Measurements from ENCODE around the gene MYO9A.
"Not testable (repeated sequence)": the region's sequence is repeated elsewhere in the genome, so short reads cannot be mapped to it uniquely, and the experiment has no call there.

Gene MYO9A

GRCh38 chr15:71858232-71858631, 259.7 kb downstream of the MYO9A start:
- not testable (repeated sequence) for DNase-seq (ENCODE audit: low read depth)

- DNase-seq (ENCODE audit: low read depth), result no peak
These were observed 264.4 kb downstream of the MYO9A start for GRCh38 chr15:71853543-71853942.

GRCh38 chr15:71844916-71845315, 273.0 kb downstream of the MYO9A start:
- no peak for DNase-seq (ENCODE audit: low read depth)

- DNase-seq (ENCODE audit: low read depth), result no peak
These were observed 276.4 kb downstream of the MYO9A start for GRCh38 chr15:71841563-71841962.

- DNase-seq (ENCODE audit: low read depth), result no peak
These were observed 287.0 kb downstream of the MYO9A start for GRCh38 chr15:71830981-71831380.

- DNase-seq (ENCODE audit: low read depth), result no peak
These were observed 291.8 kb downstream of the MYO9A start for GRCh38 chr15:71826196-71826595.

DNA sequence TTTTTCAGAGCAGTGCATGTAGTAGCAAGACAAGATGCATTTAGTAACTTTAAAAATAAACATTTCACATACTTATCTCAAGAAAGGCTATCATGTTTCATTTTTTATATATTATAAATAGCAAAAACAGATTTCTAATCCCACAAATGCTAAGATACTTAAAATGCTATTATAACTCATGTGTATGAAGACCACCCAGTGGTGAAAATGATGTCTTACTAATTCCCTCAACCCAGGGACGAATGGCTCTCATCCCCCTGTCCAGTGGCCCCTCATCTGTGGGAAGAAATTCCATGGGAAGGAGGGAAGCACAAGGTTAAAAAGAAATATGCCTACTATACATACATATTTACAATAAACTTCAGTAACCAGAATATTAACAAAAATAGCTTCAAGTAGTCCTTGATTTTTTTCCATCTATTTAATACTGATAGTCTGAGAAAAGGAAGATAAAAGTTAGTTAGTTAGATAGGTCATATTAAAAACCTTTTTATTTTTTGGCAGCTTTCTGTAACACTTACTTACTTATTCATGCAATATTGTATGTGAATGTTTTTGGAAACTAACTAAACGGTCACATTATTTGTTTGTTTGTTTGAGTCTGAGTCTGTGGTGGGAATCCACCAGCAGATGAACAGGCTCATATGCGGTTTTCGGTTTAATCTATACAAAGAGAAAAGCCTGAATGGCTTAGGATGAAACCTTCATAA, 292.8 kb downstream of the MYO9A start:
- no peak for DNase-seq (ENCODE audit: low read depth)

- DNase-seq (ENCODE audit: low read depth), result no peak
These were observed 294.1 kb downstream of the MYO9A start for GRCh38 chr15:71823801-71824200.

- no peak for DNase-seq (ENCODE audit: low read depth)
These were observed 294.9 kb downstream of the MYO9A start for GRCh38 chr15:71822890-71823630.

- DNase-seq (ENCODE audit: low read depth), result no peak
These were observed 296.3 kb downstream of the MYO9A start for GRCh38 chr15:71821547-71822129.

DNA sequence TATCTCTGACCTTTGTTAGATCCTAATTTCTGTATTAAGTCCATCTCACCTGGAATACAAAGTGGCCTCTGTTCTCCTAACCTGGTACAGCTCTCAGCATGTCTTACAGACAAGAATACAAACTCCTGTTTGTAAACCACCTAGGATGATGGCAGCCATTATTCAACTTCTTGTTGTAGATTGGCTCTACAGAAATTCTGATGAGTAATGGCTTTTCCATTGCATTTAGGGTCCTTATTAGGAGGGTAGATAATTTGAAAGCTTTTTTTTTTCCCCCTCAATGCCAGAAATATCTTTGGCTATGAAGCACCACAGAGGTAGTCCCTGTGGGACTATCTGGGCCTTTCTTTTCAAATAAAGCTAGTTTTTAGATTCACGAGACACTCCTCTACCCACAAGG, 297.8 kb downstream of the MYO9A start:
- DNase-seq (ENCODE audit: low read depth), result no peak

DNA sequence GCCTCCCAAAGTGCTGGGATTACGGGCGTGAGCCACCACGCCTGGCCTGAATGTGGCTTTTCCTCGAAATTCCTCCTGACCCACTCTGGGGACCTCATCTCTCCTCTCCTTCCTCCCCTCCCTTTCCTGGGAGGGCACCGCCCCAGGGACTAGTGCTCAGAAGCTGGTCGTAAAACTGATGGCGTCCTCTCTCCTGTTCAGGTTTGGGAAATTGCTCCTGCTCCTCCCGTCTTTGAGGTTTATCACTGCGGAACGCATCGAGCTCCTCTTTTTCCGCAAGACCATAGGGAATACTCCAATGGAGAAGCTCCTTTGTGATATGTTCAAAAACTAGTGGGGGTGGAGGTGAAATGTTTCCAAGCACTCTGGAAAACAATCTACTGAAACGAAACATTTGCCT, 300.6 kb downstream of the MYO9A start:
- DNase-seq (ENCODE audit: low read depth), result no peak

- no peak for DNase-seq (ENCODE audit: low read depth)
These were observed 302.6 kb downstream of the MYO9A start for GRCh38 chr15:71815301-71815700.

DNA sequence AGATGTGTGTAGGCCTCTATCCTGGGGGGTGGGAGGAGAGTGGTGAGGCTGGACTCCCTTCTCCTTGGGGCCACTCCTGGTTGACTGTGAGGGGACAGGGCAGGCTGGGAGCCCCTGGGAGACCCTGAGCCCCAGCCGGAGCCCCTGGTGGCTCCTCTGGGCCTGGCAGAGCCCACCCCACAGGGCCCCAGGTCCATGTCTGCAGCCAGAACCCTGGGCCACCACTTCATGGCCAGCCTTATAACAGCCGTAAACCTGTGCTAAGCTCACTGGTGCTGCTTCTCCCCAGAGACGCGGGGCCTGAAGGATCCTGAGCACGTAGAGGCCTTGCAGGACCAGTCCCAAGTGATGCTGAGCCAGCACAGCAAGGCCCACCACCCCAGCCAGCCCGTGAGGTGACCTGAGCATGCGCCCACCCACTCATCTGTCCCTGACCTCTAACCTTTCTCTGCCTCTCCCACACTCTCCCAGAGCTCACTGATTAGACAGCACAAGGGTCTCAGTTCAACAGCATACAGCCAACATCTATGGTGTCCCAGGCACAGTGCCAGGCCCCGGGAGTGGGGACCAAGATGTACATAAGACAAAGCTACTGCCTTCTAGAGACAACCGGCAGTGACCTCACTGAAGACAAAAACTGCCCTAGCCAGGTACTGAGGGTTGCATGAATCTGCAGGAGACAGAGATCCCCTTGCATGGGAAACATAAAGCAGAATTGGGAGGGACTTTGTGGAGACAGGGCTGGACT, 304.1 kb downstream of the MYO9A start:
- DNase-seq (ENCODE audit: low read depth), result no peak

DNA sequence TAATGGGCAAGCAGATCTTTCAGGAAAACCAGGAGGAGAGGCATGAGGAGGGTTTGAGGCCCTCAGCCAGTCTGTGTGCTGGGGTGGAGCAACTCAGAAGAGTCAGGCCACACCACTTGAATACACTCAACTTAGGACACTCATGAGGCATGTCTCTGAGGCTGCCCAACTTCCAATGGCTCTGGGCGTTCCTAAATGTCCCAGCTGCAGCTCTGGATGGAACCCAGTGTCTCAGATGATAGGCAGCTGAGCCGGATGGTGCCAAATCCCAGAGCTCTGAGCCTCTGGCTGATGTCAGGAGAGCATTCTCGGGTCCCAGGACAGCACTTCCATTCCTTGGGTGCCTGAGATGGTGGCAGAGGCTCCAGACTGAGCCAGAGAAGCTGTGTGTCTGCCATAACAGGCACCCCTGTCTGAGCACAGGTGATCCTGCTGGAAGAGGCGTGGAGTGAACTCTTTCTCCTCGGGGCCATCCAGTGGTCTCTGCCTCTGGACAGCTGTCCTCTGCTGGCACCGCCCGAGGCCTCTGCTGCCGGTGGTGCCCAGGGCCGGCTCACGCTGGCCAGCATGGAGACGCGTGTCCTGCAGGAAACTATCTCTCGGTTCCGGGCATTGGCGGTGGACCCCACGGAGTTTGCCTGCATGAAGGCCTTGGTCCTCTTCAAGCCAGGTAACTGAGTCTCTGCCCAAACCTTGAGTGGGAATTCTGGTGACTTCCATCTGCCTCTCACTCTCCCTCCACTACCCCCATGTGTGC, 304.8 kb downstream of the MYO9A start:
- DNase-seq (ENCODE audit: low read depth), result no peak

DNA sequence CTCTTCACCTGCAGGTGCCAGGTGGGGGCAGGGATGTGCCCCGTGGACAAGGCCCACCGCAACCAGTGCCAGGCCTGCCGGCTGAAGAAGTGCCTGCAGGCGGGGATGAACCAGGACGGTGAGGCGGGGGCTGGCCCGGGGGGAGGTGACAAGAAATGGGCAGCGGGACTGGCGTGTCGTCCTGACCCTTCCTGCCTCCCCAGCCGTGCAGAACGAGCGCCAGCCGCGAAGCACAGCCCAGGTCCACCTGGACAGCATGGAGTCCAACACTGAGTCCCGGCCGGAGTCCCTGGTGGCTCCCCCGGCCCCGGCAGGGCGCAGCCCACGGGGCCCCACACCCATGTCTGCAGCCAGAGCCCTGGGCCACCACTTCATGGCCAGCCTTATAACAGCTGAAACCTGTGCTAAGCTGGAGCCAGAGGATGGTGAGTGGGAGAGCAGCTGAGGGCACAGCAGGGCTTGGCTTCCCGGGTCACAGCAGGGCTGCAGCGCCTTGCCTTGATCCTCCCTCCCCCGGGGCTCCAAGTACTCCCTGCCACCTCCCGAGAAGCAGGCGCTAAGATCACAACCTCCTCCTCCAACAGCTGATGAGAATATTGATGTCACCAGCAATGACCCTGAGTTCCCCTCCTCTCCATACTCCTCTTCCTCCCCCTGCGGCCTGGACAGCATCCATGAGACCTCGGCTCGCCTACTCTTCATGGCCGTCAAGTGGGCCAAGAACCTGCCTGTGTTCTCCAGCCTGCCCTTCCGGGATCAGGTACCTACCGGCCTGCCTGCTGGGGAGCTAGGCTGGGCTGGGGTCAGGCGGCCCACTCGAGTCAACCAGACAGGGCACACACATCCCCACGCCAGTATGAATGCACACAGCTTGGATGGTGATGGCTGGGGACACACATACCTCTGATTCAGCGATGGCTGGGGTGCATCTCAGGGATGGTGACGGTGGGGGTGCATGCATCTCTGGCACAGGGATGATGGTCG, 305.9 kb downstream of the MYO9A start:
- no peak for DNase-seq (ENCODE audit: low read depth)

- DNase-seq (ENCODE audit: low read depth), result no peak
These were observed 306.8 kb downstream of the MYO9A start for GRCh38 chr15:71811036-71811736.

DNA sequence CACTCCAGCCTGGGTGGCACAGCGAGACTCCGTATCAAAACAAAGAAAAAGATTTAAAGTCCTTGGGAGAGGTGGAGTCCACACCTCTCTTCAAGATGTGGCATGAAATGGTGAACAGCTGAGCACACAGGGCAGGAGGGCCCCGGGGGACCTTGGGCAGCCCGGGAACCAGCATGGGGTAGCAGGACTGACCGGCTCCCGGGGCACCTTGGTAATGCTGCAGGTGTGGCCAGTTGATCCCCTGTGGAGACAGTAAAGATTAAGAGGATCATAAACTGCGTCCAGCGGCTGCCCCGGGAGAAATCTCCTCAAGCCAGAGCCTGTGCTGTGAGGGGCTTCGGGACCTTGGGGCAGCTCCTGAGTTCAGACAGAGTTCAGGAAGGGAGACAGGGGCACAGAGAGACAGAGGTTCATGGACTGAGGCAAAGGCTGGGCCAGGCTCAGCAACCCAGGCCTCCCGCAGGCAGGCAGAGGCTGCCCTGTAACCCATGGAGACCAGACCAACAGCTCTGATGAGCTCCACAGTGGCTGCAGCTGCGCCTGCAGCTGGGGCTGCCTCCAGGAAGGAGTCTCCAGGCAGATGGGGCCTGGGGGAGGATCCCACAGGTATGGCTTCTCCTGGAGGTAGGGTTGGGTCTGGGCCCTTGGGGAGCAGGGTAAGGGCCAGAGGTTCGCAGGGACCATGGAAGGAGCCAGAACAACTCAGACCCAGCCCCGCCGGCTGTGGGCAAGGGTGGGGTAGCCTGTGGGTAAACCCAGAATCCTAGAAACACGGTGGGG, 307.5 kb downstream of the MYO9A start, which contains the start of gene NR2E3:
TSS of gene NR2E3 (plus strand) at position 299 of the 780 bp plus-strand sequence. CDS start at position 489, 190 bp downstream.
- no peak for DNase-seq (ENCODE audit: low read depth)

- no peak for DNase-seq (ENCODE audit: low read depth)
These were observed 308.6 kb downstream of the MYO9A start for GRCh38 chr15:71809346-71809745.
